ENCODE measurements around the gene INCENP. TPM values are rescaled to one million over a fixed set of nuclear protein-coding genes. Genes with fewer than 3 reads are reported as not detected.

INCENP gene
- total RNA-seq, 6 experiments from 2014 or later: 6.4 to 8.9 (median 7.1) TPM

- peaks cover 0 to 12% (median 0%) of the 10 kb centered on the region in 4 donors for H3K36me3 ChIP-seq
Observed at GRCh38 chr11:62132689-62133293, 9.0 kb downstream of the INCENP start.

GRCh38 chr11:62133328-62134065, 9.7 kb downstream of the INCENP start:
- ATAC-seq (no peak), DNase-seq (no peak)
- no peak for TF ChIP-seq CTCF (IDR thresholded peaks at IDR 0.05)
- TF ChIP-seq POLR2A (IDR thresholded peaks at IDR 0.05): no peak
- H3K27ac ChIP-seq: no peak overlapping the region
- intact Hi-C loops (cut with DNase I): no loop called here
- no peak overlapping the region for H3K4me3 ChIP-seq
- no peaks in the 10 kb centered on the region for H3K27me3 ChIP-seq
- H3K4me1 ChIP-seq: no peaks in the 10 kb centered on the region
- 90% methylated on average over 2 of the region's 16 CpGs for WGBS (ENCODE audit: insufficient coverage, low coverage, low lambda C conversion rate, missing lambda C conversion rate)
- no peaks in the 10 kb centered on the region for H3K9me3 ChIP-seq
- H3K36me3 ChIP-seq: peaks cover 0 to 12% (median 0%) of the 10 kb centered on the region in 4 donors

More at GRCh38 chr11:62132689-62133293, 9.0 kb downstream of the INCENP start:
- Histone ChIP-seq H3K27ac (no peak overlapping the region), H3K4me3 (no peak overlapping the region), H3K27me3 (no peaks in the 10 kb centered on the region), H3K9me3 (no peaks in the 10 kb centered on the region), H3K4me1 (no peaks in the 10 kb centered on the region)
- TF ChIP-seq POLR2A (IDR thresholded peaks at IDR 0.05) (no peak), CTCF (IDR thresholded peaks at IDR 0.05) (no peak)
- DNase-seq (no peak), ATAC-seq (no peak)
- 65% methylated on average over 4 of the region's 6 CpGs for WGBS (ENCODE audit: insufficient coverage, low coverage, low lambda C conversion rate, missing lambda C conversion rate)
- intact Hi-C loops (cut with DNase I): no loop called here

GRCh38 chr11:62137276-62137861, 13.6 kb downstream of the INCENP start:
- intact Hi-C loops (cut with DNase I): no loop called here
- Histone ChIP-seq H3K4me3 (no peak overlapping the region), H3K27me3 (no peaks in the 10 kb centered on the region), H3K4me1 (no peaks in the 10 kb centered on the region), H3K9me3 (no peaks in the 10 kb centered on the region), H3K36me3 (peaks cover 0 to 7% (median under 1%) of the 10 kb centered on the region in 4 donors), H3K27ac (no peak overlapping the region)
- 80% methylated on average over 1 of the region's 7 CpGs for WGBS (ENCODE audit: insufficient coverage, low coverage, low lambda C conversion rate, missing lambda C conversion rate)
- no peak for ATAC-seq
- TF ChIP-seq CTCF (IDR thresholded peaks at IDR 0.05) (no peak), POLR2A (IDR thresholded peaks at IDR 0.05) (no peak)
- DNase-seq: no peak

GRCh38 chr11:62137881-62138629, 14.2 kb downstream of the INCENP start:
- 95% methylated on average over 7 of the region's 14 CpGs for WGBS (ENCODE audit: insufficient coverage, low coverage, low lambda C conversion rate, missing lambda C conversion rate)
- DNase-seq: no peak

More at GRCh38 chr11:62137881-62138629, 14.2 kb downstream of the INCENP start:
- H3K4me1 ChIP-seq: no peaks in the 10 kb centered on the region
- H3K27ac ChIP-seq: no peak overlapping the region
- H3K27me3 ChIP-seq: no peaks in the 10 kb centered on the region
- H3K36me3 ChIP-seq: peaks cover 0 to 7% (median under 1%) of the 10 kb centered on the region in 4 donors
- TF ChIP-seq POLR2A (IDR thresholded peaks at IDR 0.05): no peak
- no peak for TF ChIP-seq CTCF (IDR thresholded peaks at IDR 0.05)
- peak in 1 of 4 donors; percentile 4 for ATAC-seq
- intact Hi-C loops (cut with DNase I): no loop called here
- H3K4me3 ChIP-seq: no peak overlapping the region
- H3K9me3 ChIP-seq: no peaks in the 10 kb centered on the region

Data from right lobe of liver (tissue), 6 donors.